Measurements from ENCODE around the gene NAALAD2.
"Not testable (repeated sequence)": the region's sequence is repeated elsewhere in the genome, so short reads cannot be mapped to it uniquely, and the experiment has no call there.

Gene NAALAD2

GRCh38 chr11:90192869-90193582, 58.6 kb downstream of the NAALAD2 start:
- DNase-seq (ENCODE audit: low read depth): no peak

GRCh38 chr11:90197377-90197776, 62.9 kb downstream of the NAALAD2 start:
- no peak for DNase-seq (ENCODE audit: low read depth)

DNA sequence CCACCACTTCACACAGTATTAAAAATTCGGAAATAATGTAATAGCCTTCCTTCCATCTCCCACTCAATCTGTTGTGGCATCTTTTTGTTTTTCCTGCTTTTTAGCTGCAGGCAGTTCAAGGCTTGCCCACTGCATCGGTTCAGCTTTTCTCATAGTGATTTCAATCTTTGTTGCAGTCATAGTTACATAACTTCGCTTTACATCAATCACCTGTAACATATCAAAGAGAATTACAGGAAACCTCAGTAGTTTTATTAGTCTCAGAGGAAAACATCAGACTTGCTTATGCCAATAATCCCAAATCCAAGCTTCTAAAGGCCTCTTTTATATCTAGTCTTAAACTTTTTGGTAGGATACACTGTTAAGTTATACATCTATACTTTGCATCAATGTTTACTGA, 67.9 kb downstream of the NAALAD2 start:
- no peak for DNase-seq (ENCODE audit: low read depth)

GRCh38 chr11:90204407-90204806, 69.9 kb downstream of the NAALAD2 start:
- no peak for DNase-seq (ENCODE audit: low read depth)

DNA sequence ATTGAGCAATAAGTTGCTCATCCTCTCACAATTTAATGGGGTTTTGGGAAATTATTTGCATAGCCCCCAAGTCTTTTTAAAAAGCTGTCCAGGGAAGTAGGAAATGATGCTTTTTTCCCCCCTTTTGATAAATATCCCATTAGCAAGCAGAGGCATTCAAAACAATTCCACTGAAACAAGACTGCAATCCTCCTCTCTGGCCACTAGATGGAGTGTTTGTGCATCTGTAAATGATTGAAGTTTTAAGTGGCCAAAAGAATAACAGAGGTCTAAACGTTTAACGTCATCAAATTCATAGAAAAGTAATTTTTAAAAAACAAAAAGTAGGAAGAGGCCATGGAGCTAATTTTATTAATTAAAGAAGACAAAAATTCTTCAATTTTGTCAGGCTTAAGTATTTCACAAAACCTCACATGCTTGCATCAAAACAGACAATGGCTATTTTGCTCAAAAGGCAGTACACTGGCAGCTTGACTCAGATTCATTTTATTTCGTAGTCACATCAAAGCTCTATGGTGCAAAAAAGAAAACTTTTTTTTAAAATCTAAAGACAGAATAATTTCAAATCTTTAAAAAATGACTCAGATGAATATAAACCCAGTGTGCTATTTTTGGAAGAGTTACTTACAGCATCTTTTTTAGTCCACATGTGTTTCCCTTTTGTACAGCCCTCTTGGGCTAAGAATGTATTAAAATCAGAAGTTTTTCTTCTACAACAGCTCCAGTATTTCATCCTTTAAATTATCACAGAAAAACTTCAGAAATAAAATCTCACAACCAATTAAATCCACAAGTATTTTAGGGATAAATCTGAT, 70.6 kb downstream of the NAALAD2 start:
- DNase-seq (ENCODE audit: low read depth): no peak

DNA sequence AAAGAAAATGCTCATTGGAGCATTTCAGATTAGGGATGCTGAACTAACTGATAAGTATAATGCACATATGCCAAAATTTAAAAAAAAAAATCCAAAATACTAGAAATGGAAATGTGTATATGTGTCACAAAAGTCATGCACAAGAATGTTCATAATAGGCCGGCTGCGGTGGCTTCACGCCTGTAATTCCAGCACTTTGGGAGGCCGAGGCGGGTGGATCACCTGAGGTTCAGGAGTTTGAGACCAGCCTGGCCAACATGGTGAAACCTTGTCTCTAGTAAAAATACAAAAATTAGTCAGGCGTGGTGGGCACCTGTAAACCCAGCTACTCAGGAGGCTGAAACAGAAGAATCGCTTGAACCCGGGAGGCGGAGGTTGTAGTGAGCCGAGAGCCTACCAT, 73.5 kb downstream of the NAALAD2 start:
- not testable (repeated sequence) for DNase-seq (ENCODE audit: low read depth)

GRCh38 chr11:90208857-90209256, 74.4 kb downstream of the NAALAD2 start:
- DNase-seq (ENCODE audit: low read depth): no peak

GRCh38 chr11:90213322-90213721, 78.9 kb downstream of the NAALAD2 start:
- no peak for DNase-seq (ENCODE audit: low read depth)

GRCh38 chr11:90216611-90217010, 82.1 kb downstream of the NAALAD2 start:
- DNase-seq (ENCODE audit: low read depth): no peak

- no peak for DNase-seq (ENCODE audit: low read depth)
Observed at GRCh38 chr11:90218606-90219005, 84.1 kb downstream of the NAALAD2 start.

DNA sequence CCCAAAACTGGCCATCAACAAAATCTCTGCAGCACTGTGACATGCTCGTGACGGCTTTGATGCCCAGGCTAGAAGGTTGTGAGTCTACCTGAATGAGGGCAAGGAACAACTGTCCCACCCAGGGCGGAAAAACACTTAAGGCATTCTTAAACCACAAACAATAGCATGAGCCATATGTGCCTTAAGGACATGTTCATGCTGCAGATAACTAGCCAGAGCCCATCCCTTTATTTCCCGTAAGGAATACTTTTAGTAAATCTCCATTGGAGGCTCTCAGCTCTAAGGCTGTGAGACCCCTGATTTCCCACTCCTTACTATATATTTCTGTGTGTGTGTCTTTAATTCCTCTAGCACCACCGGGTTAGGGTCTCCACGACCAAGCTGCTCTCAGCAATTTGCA, 85.0 kb downstream of the NAALAD2 start:
- no peak for DNase-seq (ENCODE audit: low read depth)

DNA sequence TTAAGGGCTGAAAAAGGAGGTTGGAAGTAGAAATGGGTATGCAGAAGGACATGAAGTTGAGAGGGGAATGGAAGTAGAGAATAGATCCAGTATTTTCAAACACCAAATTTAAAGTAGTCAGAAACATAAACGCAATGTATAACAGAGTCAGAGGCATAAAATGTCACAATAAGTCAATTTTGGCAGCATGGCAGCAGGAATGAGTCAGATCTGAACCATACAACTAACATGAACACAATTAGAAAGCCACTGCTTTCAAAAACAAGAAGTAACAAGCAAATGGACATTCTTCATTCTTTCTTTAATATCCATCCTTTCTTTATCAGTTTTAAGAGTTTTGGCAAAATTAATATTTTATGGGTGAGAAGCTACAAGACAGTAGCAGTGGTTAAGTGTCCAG, 85.9 kb downstream of the NAALAD2 start:
- DNase-seq (ENCODE audit: low read depth): peak; percentile 28

DNA sequence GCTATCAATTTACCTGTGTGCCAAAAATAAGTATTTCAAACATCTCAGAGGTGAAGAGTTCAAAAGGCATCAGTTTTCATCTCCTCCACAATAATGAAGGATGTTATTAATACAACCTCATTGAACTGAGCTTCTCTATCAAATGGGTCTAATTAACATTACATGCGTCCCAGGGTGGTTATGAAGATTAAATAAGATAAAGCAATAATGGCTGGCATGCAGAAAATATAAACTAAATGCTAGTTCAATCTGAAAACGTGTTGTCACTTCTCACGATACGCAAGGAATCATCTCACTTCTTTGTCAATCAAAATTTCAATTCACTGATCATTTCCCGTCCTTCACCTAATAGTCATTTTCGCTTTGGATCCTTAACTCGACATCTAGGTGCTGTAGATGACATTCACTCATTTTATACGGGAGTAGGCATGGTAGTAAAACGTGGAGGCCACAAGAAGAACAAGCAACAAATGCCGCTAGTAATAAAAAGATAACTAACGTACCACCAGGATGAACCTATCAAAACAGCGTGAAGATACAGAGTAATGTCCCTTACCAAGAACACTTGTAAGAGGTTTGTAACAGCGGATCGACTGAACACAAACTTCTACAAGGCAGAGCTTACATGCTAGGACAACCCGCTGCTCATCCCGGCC, 87.5 kb downstream of the NAALAD2 start:
- DNase-seq (ENCODE audit: low read depth): no peak

DNA sequence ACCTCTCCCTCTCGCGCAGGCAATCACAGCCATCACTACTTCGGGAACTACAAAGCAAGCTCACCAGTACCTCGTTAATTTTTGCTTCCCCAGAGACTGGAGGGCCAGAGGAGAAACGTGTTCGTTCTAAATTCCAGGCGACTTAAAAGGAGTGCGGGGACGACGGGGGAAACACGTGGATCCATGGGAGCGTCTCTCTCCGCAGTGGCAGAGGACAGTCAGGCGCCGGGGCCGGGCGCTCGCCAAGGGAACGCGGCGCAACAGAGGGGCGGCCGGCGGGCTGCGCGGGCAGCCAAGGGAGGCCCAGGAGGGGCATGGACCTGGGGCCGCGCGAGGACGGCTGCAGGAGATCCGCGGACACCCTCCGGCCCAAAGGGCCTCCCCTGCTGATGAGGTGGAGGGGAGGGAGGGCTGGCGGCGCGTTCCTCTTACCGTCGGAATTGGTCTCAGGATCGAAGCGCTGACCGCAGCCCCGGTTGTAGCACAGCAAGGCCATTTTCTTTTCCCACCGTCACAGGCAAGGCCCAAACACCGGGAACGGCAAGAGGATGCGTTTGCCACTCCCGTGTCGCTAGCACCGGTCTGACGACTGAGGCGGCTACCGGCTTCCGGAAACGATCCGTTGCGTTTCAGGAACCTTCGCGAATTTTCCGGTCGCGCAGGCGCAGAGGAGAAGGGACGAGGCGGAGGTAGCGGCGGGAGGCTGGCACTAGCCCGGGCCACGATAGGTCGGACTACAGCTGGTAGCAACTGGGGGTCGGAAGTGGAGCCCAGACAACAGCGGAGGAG, 88.2 kb downstream of the NAALAD2 start, which contains the start of gene CHORDC1:
Gene CHORDC1 (minus strand): TSS at position 591 of the 789 bp plus-strand sequence. CDS start 95 bp downstream, at position 496.
- peak; percentile 65 for DNase-seq (ENCODE audit: low read depth)

DNA sequence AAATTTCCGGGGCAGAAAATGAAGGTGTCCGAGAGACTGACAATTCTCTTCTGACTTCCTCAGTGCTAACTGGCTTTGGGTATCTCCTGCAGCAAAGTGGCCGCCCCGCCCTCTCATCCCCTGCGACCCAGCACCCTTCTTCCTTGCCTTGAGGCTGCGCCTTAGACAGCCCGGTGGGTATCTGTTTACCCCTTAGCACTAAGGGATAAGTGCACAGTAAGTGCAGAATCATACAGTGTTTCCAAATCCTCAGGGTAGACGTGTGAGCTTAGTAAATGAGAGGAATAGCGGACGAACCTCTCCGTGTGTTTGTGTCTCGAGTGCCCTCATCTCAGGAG, 88.8 kb downstream of the NAALAD2 start:
- DNase-seq (ENCODE audit: low read depth): no peak

DNA sequence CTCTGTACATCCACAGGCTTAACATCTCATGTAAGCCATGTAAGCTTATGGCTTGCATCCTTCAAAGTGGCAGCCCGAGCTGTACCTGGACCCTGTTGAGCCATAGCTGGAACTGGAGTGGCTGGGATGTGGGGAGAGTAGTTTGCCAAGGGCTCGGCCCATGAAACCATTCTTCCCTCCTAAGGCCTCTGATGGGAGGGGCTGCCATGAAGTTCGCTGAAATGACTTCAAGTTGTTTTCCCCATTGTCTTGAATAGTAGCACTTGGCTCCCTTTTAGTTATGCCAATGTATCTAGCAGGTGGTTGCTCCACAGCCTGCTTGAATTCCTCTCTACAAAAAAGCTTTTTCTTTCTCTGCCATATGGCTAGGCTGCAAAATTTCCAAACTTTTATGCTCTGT, 93.6 kb downstream of the NAALAD2 start:
- no peak for DNase-seq (ENCODE audit: low read depth)

- DNase-seq (ENCODE audit: low read depth): no peak
Observed at GRCh38 chr11:90229791-90230190, 95.3 kb downstream of the NAALAD2 start.

- no peak for DNase-seq (ENCODE audit: low read depth)
Observed at GRCh38 chr11:90234977-90235376, 100.5 kb downstream of the NAALAD2 start.

- no peak for DNase-seq (ENCODE audit: low read depth)
Observed at GRCh38 chr11:90235526-90235925, 101.1 kb downstream of the NAALAD2 start.

DNA sequence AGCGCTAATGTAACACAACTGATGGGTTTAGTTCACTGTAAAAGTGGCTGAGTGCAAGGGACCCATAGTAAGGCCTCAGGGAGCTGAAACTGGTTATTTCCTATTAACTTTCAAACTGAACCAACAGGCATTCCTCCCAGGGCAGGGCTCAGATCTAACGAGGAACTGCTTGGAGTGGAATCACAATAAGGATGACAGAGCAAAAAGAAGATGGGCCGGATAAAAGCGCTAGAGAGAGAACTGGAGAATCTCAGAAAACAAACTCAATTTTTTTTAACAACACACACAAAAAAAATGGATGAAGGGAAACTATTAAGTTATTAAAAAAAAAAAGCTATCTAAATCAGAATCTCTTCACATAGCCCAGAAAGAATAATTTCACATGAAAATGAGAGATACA, 102.5 kb downstream of the NAALAD2 start:
- no peak for DNase-seq (ENCODE audit: low read depth)

DNA sequence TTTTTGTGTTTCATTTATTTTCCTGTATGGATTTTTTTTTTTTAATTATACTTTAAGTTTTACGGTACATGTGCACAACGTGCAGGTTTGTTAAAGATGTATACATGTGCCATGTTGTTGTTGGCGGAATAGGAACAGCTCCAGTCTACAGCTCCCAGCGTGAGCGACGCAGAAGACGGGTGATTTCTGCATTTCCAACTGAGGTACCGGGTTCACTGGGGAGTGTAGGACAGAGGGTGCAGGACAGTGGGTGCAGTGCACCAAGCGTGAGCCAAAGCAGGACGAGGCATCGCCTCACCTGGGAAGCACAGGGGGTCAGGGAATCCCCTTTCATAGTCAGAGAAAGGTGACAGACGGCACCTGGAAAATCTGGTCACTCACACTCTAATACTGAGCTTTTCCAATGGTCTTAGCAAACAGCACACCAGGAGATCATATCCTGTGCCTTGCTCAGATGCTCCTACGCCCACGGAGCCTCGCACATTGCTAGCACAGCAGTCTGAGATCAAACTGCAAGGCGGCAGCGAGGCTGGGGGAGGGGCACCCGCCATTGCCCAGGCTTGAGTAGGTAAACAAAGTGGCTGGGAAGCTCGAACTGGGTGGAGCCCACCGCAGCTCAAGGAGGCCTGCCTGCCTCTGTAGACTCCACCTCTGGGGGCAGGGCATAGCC, 105.6 kb downstream of the NAALAD2 start:
- not testable (repeated sequence) for DNase-seq (ENCODE audit: low read depth)

- DNase-seq (ENCODE audit: low read depth): no peak
Observed at GRCh38 chr11:90241414-90241813, 107.0 kb downstream of the NAALAD2 start.

Data from GM04504 (cell line).